ENCODE measurements around the gene ABHD16A. TPM values are rescaled to one million over a fixed set of nuclear protein-coding genes. Genes with fewer than 3 reads are reported as not detected.

The ABHD16A gene
- total RNA-seq, 1 donor, result 43.4 TPM

- no peak for DNase-seq (ENCODE audit: insufficient read length, low spot score, missing footprints)
- H3K27ac ChIP-seq (ENCODE audit: low read depth, low read length), result no peak overlapping the region
- TF ChIP-seq CTCF (IDR thresholded peaks at IDR 0.05; ENCODE audit: extremely low read depth, low read depth, low read length), result no peak
- peak overlapping the region; percentile 92 for H3K4me3 ChIP-seq (ENCODE audit: insufficient read depth, low read length)
- H3K36me3 ChIP-seq (ENCODE audit: insufficient read depth, low read length), result peaks cover 40% of the 10 kb centered on the region
- no peaks in the 10 kb centered on the region for H3K27me3 ChIP-seq (ENCODE audit: insufficient read depth, low read length)
- peaks cover 13% of the 10 kb centered on the region for H3K4me1 ChIP-seq (ENCODE audit: insufficient read depth, low read length)
- no peaks in the 10 kb centered on the region for H3K9me3 ChIP-seq (ENCODE audit: low read depth, low read length)
- no peak overlapping the region for H2AFZ ChIP-seq (ENCODE audit: low read length)
- H4K20me1 ChIP-seq (ENCODE audit: insufficient read depth, low read length), result peaks cover 14% of the 10 kb centered on the region
- peak overlapping the region; percentile 91 for H3K4me2 ChIP-seq (ENCODE audit: insufficient read depth, low read length)
- H3K79me2 ChIP-seq (ENCODE audit: insufficient read depth, low read length), result peaks cover 13% of the 10 kb centered on the region
These were observed 24.9 kb upstream of the ABHD16A start for GRCh38 chr6:31727717-31728671.

GRCh38 chr6:31727034-31727716, 24.1 kb upstream of the ABHD16A start:
- H3K79me2 ChIP-seq (ENCODE audit: insufficient read depth, low read length), result peaks cover 11% of the 10 kb centered on the region
- no peak overlapping the region for H3K4me3 ChIP-seq (ENCODE audit: insufficient read depth, low read length)
- H2AFZ ChIP-seq (ENCODE audit: low read length), result no peak overlapping the region
- peak; percentile 65 for DNase-seq (ENCODE audit: insufficient read length, low spot score, missing footprints)
- no peak for TF ChIP-seq CTCF (IDR thresholded peaks at IDR 0.05; ENCODE audit: extremely low read depth, low read depth, low read length)
- no peaks in the 10 kb centered on the region for H3K9me3 ChIP-seq (ENCODE audit: low read depth, low read length)
- no peak overlapping the region for H3K27ac ChIP-seq (ENCODE audit: low read depth, low read length)
- H4K20me1 ChIP-seq (ENCODE audit: insufficient read depth, low read length), result peaks cover 11% of the 10 kb centered on the region
- H3K36me3 ChIP-seq (ENCODE audit: insufficient read depth, low read length), result peaks cover 34% of the 10 kb centered on the region
- H3K27me3 ChIP-seq (ENCODE audit: insufficient read depth, low read length), result no peaks in the 10 kb centered on the region
- H3K4me1 ChIP-seq (ENCODE audit: insufficient read depth, low read length), result peaks cover 13% of the 10 kb centered on the region
- no peak overlapping the region for H3K4me2 ChIP-seq (ENCODE audit: insufficient read depth, low read length)

GRCh38 chr6:31725502-31726350, 22.6 kb upstream of the ABHD16A start:
- Histone ChIP-seq H3K4me3 (ENCODE audit: insufficient read depth, low read length) (no peak overlapping the region), H3K4me2 (ENCODE audit: insufficient read depth, low read length) (no peak overlapping the region), H3K9me3 (ENCODE audit: low read depth, low read length) (no peaks in the 10 kb centered on the region), H4K20me1 (ENCODE audit: insufficient read depth, low read length) (peaks cover 5% of the 10 kb centered on the region), H3K4me1 (ENCODE audit: insufficient read depth, low read length) (peaks cover 13% of the 10 kb centered on the region), H3K79me2 (ENCODE audit: insufficient read depth, low read length) (peaks cover 7% of the 10 kb centered on the region), H3K27ac (ENCODE audit: low read depth, low read length) (no peak overlapping the region), H3K36me3 (ENCODE audit: insufficient read depth, low read length) (peaks cover 20% of the 10 kb centered on the region), H3K27me3 (ENCODE audit: insufficient read depth, low read length) (no peaks in the 10 kb centered on the region), H2AFZ (ENCODE audit: low read length) (no peak overlapping the region)
- no peak for DNase-seq (ENCODE audit: insufficient read length, low spot score, missing footprints)
- TF ChIP-seq CTCF (IDR thresholded peaks at IDR 0.05; ENCODE audit: extremely low read depth, low read depth, low read length), result no peak

All from osteoblast (primary cell).